Measurements from ENCODE around the gene UNC5B.
A peak's percentile ranks its signal among the peaks of the same experiment; 100 is the strongest.

The UNC5B gene

GRCh38 chr10:71285180-71285545 lies 72.8 kb downstream of the UNC5B start:
- no peak for DNase-seq (ENCODE audit: extremely low read depth, insufficient read length)
- Histone ChIP-seq H3K4me3 (replicated peaks; ENCODE audit: low read depth, low read length) (no peak overlapping the region), H3K27me3 (replicated peaks; ENCODE audit: control insufficient read depth, insufficient read depth, low read length) (no peaks in the 10 kb centered on the region; the same call in 1 of the 2 replicates), H3K36me3 (ENCODE audit: control insufficient read depth, insufficient read depth, low read length) (no peaks in the 10 kb centered on the region)
- TF ChIP-seq CTCF (IDR thresholded peaks at IDR 0.05; ENCODE audit: insufficient read depth, low read length, poor library complexity, severe bottlenecking): peak; percentile 75

GRCh38 chr10:71285986-71286385 lies 73.6 kb downstream of the UNC5B start:
- TF ChIP-seq CTCF (IDR thresholded peaks at IDR 0.05; ENCODE audit: insufficient read depth, low read length, poor library complexity, severe bottlenecking): no peak
- DNase-seq (ENCODE audit: extremely low read depth, insufficient read length): no peak
- H3K36me3 ChIP-seq (ENCODE audit: control insufficient read depth, insufficient read depth, low read length): no peaks in the 10 kb centered on the region
- no peak overlapping the region for H3K4me3 ChIP-seq (replicated peaks; ENCODE audit: low read depth, low read length)
- H3K27me3 ChIP-seq (replicated peaks; ENCODE audit: control insufficient read depth, insufficient read depth, low read length): no peaks in the 10 kb centered on the region; the same call in 1 of the 2 replicates

- Histone ChIP-seq H3K4me3 (replicated peaks; ENCODE audit: low read depth, low read length) (no peak overlapping the region), H3K27me3 (replicated peaks; ENCODE audit: control insufficient read depth, insufficient read depth, low read length) (no peaks in the 10 kb centered on the region; the same call in 1 of the 2 replicates), H3K36me3 (ENCODE audit: control insufficient read depth, insufficient read depth, low read length) (no peaks in the 10 kb centered on the region)
- no peak for TF ChIP-seq CTCF (IDR thresholded peaks at IDR 0.05; ENCODE audit: insufficient read depth, low read length, poor library complexity, severe bottlenecking)
- no peak for DNase-seq (ENCODE audit: extremely low read depth, insufficient read length)
Observed at GRCh38 chr10:71286521-71287294, 74.3 kb downstream of the UNC5B start.

- no peak for TF ChIP-seq CTCF (IDR thresholded peaks at IDR 0.05; ENCODE audit: insufficient read depth, low read length, poor library complexity, severe bottlenecking)
- no peak overlapping the region for H3K4me3 ChIP-seq (replicated peaks; ENCODE audit: low read depth, low read length)
- DNase-seq (ENCODE audit: extremely low read depth, insufficient read length): no peak
- H3K27me3 ChIP-seq (replicated peaks; ENCODE audit: control insufficient read depth, insufficient read depth, low read length): no peaks in the 10 kb centered on the region; the same call in 1 of the 2 replicates
- H3K36me3 ChIP-seq (ENCODE audit: control insufficient read depth, insufficient read depth, low read length): no peaks in the 10 kb centered on the region
Observed at GRCh38 chr10:71287456-71287855, 75.1 kb downstream of the UNC5B start.

GRCh38 chr10:71288461-71288860 lies 76.1 kb downstream of the UNC5B start:
- TF ChIP-seq CTCF (IDR thresholded peaks at IDR 0.05; ENCODE audit: insufficient read depth, low read length, poor library complexity, severe bottlenecking): no peak
- H3K27me3 ChIP-seq (replicated peaks; ENCODE audit: control insufficient read depth, insufficient read depth, low read length): no peaks in the 10 kb centered on the region; the same call in 1 of the 2 replicates
- H3K4me3 ChIP-seq (replicated peaks; ENCODE audit: low read depth, low read length): no peak overlapping the region
- H3K36me3 ChIP-seq (ENCODE audit: control insufficient read depth, insufficient read depth, low read length): no peaks in the 10 kb centered on the region
- no peak for DNase-seq (ENCODE audit: extremely low read depth, insufficient read length)

All from GM06990 (cell line).